Measurements from ENCODE around the gene PIH1D1.
"Not testable (repeated sequence)": the region's sequence is repeated elsewhere in the genome, so short reads cannot be mapped to it uniquely, and the experiment has no call there.

The PIH1D1 gene

DNA sequence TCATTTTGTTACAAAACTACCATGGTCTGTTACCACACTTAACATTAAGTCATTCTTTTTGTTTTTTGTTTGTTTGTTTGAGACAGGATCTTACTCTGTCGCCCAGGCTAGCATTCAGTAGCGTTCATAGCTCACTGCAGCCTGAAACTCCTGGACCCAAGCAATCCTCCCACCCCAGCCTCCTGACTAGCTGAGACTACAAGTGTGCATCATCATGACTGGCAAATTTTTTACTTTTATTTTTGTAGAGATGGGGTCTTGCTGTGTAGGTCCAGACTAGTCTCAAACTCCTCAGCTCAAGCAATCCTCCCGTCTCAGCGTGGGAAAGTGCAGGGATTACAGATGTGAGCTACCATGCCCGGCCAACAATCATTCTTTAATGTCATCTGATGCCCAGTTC is 4.7 kb upstream of the PIH1D1 start:
- DNase-seq (ENCODE audit: low read depth), result no peak

DNA sequence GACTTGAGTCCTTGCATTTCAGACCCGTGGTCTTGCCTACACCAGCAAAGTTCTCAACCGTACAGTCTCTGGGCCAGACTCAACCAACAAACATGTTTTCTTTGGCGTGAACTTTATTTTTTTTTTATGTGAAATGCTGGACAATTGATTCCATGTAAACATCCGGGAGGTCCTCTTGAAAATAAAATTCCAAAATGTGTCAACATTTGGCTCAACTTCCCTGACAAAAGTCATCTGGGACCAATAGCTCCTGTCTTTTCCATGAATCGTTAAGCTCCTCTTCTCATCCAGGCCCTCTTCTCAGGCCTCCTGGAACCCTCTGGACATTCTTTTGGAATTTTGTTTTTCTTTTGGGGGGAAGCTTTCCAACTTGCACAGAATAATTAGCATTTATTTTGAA is 4.2 kb upstream of the PIH1D1 start:
- no peak for DNase-seq (ENCODE audit: low read depth)

DNA sequence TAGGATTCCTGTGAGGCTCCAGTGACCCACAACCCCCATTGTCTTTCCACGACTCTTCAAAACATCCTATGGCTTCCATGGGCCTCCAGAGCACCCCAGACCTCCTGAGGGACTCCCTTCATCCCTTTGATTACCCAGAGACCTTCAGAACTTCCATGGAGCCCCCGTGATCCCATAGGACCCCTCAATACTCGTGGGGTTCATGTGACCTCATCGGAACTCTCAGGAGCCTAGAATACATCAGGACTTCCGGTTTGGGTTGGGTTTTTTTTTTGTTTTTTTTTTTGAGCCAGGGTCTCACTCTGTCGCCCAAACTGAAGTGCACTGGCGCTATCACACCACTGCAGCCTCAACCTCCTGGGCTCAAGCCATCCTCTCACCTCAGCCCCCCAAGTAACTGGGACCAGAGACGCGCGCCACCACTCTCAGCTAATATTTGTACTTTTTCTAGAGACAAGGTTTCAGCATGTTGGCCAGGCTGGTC is 2.2 kb upstream of the PIH1D1 start:
- DNase-seq (ENCODE audit: low read depth), result no peak

DNA sequence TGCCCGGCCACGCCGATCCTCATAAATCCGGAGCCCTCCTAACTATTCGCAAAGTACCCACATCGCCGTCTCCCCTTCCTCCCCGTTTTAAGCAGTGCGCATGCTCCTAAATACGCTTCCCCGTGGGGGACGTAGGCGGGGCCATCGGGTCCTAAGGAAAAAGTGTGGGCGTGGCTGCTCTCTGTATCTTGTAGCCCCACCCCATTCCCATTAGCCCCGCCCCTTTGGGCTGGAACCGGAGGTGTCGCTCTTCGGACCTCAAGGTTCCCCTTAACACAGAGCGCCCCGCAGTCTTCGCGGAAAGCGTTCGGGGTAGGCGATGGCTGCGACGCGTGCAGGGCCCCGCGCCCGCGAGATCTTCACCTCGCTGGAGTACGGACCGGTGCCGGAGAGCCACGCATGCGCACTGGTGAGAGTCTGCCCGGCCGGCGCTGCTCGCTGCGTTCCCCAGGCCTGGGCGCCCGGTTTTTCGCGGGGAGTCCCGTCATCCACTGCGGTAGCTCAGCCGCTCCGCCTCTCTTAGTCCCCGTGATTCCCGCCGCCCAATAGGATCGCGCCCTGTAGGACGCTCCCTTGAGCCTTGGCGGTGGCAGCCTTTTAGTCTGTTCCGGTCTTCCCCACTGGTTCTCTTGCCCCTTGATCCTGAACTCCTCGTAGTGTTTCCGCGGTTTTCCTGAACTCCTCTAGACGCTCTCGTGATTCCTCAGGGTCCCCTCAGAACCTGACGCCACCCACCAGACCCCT is 1.6 kb upstream of the PIH1D1 start, which contains the start of gene ALDH16A1:
TSS of gene ALDH16A1 (plus strand) at position 213 of the 744 bp plus-strand sequence. CDS start at position 320, 107 bp downstream.
- peak; percentile 97 for DNase-seq (ENCODE audit: low read depth)

DNA sequence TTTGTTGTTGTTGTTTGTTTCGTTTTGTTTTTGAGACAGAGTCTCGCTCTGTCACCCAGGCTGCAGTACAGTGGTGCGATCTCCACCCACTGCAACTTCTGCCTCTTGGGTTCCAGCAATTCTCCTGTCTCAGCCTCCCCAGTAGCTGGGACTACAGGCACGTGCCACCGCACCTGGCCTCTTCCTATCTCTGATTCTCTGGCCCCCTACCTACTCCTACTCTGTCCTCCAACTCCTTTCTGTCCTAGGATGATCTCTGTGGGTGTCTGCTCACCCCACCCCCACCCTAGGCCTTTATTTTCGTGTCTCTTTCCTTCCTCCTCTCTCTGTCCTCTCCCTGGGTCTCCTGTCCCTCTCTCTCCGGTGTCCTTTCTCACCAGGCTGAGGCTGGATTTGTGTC is 1.2 kb downstream of the PIH1D1 start:
- no peak for DNase-seq (ENCODE audit: low read depth)

DNA sequence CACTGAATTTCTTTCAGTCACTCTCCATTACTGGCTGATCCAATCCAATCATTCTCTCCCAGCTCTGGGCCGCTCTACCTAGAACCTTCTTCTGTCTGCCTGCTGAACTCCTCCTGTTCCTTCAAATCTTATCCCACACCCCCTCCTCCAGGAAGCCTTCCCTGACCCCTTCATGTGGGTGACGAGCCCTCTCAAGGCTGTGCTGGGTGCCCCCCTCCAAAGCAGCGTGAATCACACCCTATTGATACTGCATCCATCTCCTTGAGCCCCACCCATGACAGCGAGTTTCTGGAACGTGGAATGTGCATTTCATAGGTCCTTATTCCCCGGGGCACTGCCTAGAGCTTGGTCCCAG is 3.2 kb downstream of the PIH1D1 start:
- no peak for DNase-seq (ENCODE audit: low read depth)

DNA sequence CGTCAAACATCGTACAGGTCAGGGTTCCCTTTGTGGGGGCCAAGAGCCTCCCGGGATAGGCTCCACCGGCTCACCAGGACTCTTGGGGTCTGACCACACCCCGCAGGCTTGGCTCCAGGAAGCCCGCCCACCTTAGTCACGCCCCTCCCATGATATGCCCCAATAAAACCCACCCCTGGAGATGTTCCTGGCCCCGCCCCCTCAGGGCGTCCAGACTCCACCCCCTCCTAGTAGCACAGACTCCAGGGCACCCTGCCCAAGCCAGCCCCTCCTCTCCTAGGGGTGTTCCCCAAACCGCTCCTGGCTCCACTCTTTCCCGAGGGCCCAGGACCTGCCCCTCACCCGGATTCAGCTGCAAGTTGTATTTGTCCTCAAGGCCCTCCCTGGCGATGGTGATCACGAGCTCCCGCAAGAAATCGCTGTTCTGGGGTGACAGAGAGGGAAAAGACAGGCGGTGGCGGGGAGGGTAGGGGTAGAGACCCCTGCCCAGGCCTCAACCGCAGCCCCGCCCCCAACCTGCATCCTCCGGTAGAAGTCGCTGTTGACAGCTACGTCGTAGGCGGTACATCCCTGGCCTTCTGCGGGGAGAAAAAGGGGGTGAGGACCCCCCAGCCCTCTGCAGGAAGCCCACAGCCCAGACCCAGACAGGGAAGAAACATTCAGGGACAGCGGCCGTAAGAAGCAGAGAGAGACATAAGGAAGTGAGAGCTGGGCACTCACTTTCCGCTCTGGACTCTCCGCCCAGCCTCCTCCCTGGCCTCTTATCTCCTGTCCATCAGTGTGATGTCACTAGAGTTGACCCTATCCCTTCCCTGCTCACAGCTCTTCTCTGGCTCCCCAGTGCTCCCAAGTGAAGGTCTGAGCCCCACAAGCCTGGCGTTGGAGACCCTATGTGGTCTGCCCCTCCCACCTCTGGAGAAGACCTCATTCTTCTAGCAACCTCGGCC is 3.9 kb downstream of the PIH1D1 start:
- DNase-seq (ENCODE audit: low read depth), result no peak

DNA sequence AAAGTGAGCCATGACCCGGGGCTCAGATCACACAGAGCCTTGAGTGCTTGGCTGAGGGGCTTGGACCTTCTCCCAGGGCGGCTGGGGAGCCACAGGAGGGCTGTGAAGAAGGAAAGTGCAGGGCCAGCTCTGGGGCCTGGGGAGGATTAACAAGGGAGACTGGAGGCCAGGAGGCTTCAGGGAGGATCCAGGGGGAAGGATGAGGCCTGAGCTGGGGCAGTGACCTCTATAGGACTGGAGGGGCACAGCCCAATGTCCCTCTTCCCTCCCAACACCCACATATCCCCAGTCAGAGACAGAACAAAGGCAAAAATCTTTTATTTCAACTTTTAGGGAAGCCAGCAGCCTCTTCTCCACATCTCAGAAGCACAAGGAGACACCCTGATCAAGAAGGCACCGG is 5.6 kb downstream of the PIH1D1 start:
- no peak for DNase-seq (ENCODE audit: low read depth)

DNA sequence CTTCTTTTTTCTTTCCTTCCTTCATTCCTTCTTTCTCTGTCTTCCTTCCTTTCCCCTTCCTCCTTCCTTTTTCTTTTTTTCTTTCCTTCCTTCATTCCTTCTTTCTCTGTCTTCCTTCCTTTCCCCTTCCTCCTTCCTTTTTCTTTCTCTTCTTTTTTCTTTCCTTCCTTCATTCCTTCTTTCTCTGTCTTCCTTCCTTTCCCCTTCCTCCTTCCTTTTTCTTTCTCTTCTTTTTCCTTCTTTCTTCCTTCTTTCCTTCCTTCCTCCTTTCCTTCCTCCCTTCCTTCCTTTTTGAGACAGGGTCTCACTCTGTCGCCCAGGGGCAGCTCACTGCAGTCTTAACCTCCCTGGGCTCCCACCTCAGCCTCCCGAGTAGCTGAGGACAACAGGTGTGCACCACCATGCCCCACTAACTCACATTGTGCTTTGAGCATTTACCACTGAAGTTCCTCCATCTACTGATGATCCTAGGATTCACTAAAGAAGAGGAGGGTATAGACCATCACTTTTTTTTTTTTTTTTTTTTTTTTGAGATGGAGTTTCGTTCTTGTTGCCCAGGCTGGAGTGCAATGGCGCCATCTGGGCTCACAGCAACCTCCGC is 7.4 kb downstream of the PIH1D1 start:
- DNase-seq (ENCODE audit: low read depth), result not testable (repeated sequence)

DNA sequence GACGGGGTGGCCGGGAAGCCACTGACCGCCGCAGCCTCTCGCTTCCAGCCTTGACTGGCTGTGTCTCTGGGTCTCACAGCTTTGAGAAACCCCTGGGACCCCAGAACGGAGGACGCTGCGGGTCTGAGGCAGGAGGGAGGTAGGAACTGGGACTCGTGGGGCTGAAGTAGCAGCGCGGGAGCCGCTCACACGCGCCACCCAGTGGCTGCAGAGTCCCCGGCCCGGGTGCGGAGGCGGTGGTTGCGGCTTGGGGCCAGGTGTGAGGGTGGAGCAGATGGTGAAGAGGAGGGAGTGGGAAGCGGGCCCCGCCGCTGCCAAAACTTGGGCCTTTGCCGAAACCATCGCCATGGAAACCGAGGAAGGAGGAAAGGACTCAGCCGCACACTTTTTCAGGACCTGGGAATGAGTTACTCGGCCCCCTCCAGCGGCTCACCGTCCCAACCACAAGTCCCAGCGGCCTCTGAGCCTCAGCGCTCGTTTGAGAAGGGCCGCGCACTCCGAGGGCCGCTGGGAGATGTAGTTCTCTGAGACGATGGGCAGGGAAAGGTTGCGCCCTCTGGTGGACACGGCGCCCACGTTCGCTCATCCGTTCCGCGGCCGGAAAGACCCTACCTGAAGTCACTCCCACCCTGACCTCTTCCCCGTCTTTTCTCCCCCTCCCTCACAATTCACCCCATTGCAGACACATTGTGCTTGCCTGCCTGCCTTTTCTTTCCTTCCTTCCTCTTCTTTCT is 8.1 kb downstream of the PIH1D1 start:
- peak; percentile 89 for DNase-seq (ENCODE audit: low read depth)

DNA sequence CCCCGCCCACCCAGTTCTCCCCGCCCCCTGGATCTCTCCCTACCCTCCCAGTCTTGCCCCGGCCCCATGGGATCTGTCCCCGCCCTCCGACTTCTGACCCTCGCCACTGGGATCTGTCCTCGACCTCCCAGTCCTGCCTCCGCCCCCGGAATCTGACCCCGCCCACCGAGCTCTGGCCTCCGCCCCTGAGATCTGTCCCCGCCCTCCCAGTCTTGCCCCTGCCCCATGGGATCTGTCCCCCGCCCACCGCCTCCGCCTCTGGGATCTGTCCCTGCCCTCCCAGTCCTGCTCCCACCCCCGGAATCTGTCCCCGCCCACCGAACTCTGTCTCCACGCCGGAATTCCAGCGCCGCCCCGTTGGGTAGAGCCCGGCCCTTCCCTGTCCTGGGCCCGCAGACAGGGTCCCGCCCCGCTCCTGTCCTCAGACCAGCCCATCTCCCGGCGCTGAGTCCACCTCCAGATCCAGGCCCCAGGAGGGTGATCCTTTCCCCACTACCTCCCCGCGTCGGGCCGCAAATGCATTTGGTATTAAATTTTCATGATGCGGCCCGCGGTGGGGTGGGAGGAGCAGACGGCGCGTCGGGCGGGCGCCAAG is 8.7 kb downstream of the PIH1D1 start:
- peak; percentile 37 for DNase-seq (ENCODE audit: low read depth)

DNA sequence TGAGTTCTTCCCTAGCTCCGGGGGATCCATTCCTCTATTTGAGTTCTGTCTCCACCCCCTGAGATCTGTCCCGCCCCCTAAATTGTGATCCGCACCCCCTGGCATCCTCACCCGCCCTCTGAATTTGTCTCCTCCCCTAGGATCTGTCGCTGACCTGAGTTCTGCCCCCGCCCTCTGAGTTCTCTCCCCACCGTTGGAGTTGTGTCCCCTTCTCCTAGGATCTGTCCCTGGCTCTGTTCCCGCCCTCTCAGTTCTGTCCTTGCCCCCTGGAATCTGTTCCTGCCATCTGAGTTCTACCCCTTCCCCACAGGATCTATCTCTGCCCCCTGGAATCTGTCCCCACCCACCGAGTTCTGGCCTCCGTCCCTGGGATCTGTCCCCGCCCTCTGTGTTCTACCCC is 9.3 kb downstream of the PIH1D1 start:
- DNase-seq (ENCODE audit: low read depth), result no peak

DNA sequence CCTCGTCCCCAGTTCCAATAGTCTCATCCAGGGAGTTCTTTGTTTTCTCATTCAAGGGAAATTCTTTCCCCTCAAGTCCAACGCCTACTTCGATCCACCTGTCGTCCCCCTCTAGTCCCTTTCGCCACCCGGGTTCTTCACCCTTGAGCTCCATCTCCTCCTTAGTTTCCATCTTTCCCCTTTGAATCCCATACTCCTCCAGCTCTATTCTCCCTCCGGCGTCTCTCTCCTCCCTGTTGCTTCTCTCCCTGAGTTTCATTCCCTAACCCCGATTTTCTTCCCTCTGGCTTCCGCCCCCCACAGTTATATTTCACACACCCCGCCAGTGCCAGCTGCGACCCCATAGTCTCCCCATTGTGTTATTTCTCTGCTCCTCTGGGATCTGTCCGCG is 9.7 kb downstream of the PIH1D1 start:
- no peak for DNase-seq (ENCODE audit: low read depth)

DNA sequence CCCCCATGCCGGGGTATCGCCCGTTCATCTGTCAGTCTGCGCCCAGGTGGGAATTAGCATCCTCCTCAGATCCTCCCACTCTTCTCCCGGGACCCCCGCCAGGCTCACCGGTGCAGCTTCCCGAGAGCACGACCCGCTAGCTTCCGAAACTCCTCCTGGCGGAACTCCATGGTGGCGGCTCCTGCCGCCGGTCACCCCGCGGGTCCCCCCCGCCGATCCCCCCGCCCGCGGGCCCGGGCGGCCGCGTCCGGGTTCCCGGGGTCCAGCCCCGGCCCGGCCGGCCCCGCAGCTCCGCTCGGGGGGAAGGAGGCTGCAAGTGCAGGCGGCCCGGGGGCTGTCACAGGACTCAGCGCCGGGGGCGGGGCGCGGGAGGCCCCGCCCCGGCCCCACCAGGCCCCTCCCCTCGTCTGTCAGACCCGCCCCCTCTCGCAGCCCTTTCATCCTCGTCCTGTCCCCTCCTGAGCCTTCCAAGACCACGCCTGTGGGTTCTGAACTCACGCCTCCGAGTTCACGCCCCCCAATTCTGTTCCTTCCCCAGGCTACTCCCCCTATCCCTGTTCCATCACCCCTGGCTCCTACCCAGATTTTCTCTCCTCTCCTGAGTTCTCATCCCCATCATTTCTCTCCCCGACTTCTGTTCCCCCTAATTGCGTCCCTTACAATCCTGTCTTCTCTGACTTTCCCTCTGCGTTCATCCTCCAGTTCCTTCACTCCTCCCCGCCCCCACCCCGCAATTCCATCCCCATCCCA is 10.2 kb downstream of the PIH1D1 start, which contains the start of gene SLC17A7:
TSS of gene SLC17A7 (minus strand) at position 318 of the 750 bp plus-strand sequence. CDS start at position 170, 148 bp downstream.
- DNase-seq (ENCODE audit: low read depth), result no peak

DNA sequence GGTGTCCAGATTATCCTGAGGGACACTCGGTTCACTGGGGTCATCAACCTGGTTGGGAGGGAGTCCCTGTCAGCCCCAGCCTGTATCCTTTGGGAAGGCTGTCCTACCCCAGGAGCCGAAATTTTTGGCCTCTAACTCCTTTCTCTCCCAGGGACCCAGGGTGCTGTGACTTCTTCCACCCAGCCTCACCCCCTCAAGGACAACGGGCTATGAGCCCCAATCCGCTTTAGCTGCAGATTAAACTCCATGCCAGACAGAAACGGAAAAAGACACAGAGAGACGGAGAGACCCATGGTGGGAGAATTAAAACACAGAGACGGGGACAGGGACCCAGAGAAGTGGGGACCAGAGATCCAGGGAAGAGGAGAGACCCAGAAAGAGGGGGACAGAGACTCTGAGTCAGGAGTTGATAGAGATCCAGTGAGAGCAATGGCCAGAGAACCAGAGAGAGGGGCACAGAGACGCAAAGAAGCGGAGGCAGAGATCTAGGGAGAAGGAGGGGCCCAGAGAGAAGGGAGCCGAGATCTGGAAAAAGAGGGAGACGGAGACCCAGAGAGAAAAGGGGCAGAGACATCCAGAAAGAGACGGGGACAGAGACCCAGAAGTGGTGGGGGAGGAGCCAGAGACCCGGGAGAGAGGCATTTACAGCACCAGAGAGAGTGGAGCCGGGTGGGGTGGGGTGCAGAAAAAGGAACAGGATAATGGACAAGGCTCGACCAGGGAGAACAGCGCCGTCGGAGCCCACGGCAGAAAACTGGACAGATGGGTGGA is 11.0 kb downstream of the PIH1D1 start:
- DNase-seq (ENCODE audit: low read depth), result no peak

DNA sequence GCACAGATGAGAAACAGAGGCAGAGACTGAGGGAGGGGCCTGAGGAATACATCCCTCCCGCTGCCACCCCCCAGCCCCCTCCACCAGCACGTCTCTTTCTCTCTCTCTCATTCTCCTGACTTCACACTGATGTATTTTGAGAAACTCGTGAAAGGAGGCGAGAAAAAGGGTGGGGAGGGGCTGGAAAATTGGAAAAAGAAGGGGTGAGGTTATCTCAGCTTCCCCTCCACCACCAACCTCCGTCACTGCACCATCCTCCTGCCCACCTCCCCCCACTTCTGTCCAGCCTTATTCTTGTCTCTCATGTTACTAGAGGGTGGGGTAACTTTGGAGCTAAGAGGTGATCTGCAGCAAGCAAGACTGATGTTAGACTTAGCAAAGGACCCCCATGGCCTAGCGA is 11.8 kb downstream of the PIH1D1 start:
- no peak for DNase-seq (ENCODE audit: low read depth)

DNA sequence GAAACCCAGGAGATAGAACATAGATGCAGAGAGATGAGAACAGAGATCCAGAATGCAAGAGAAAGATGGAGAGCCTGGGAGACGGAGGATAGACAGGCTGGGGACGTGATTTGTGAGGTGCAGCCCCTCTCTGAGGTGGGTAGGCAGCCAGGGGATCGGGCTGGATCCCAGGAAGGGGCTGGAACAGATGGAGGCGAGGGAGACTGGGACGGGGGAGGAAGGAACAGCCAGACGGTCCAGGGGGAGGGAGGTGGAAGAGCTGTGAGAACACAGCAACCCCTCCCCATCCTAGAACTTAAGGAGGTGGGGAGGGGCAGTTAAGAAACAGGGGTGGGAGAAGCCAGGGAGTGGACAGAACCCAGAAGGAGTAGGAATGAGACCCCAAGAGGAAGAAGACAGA is 13.4 kb downstream of the PIH1D1 start:
- DNase-seq (ENCODE audit: low read depth), result no peak

DNA sequence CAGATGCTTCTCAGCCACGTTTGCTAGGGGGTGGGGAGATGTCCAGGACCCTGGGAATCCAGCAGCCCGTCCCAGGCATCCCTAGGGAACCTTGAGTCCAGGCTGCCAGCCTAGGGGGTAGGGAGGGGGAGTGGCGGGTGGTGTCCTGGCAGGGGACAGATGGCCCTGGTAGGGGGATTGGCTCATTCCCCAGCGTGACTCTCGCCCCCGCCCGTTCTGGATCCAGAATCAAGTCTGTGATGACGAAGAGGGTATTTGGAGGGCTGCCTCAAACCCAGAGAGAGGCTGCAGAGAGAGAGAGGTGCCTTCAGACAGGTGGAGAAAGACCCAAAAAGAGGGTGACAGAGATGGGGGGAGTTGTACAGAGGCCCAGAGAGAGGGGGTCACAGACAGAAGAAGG is 14.4 kb downstream of the PIH1D1 start:
- no peak for DNase-seq (ENCODE audit: low read depth)

DNA sequence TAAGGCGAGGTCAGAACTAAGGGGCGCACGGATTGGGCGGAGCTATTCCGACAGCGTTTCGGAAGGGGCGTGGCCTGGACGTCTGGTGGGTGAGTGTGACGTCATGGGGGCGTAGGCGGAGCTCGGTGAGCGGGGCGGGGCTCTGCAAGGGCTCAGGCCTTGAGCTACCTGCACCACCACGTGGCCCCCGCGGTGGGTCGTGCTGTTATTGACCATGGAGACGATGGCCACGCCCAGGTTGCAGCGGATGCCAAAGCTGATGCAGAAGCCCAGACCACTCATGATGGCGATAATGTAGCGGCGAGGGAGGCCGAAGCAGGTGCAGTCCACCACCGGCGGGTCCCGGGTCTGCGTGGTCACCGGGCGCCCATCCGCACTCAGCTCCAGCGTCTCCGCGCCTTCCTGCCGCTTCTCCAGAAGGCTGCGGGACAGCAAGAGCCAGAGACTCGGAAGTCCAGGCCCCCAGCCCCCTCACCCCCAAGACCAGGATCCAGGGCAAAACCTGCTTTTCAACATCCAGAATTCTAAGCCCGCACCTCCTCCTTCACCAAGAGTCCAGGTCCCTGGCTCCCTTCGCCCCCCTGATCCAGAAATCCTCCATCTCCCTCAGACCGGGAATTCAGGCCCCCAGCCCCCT is 15.1 kb downstream of the PIH1D1 start:
- DNase-seq (ENCODE audit: low read depth), result no peak
